Measurements from ENCODE around the gene CDH4.

Gene CDH4

DNA sequence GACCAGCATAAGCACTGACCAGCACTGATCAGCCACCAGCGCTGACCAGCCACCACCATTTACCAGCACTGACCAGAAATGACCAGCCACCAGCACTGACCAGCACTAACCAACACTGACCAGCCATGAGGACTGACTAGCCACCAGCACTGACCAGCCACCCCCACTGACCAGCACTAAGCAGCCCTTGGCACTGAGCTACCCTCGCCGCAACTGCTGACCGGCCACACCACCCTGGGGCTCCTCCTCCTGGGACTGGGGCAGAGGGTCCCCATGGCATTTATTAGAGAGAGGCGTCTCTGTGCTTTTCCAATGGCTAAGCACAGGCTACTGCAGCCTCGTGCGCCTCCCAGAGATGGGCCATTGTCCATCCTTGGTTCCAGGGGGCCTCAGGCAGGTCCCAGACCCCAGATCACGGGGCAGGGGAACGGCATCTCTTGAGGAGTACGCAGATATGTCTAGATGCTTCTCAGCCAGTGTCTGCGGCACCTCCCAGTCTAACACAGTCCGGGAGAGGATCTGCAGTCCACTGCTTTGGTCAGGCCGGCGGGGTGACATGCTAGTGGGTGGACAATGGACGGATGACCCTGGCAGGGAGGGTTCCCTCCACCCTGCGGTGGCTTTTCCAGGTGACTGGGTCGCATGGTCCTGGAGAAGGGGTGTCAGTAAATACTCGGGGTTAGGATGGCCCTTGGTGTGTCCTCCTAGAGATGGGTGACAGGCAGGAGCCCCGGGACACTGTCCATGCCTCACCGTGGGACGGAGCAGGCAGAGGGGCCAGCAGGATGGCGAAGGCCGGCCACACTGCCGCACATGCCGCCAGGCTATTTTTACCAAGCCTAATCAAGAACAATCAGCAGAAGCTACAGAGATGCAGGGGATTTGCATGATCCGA, 645.6 kb downstream of the CDH4 start:
- no peak for TF ChIP-seq CTCF (IDR thresholded peaks at IDR 0.05)
- no peak for TF ChIP-seq ZFX (IDR thresholded peaks at IDR 0.05; ENCODE audit: borderline replicate concordance)
- H3K27ac ChIP-seq, result no peak overlapping the region

DNA sequence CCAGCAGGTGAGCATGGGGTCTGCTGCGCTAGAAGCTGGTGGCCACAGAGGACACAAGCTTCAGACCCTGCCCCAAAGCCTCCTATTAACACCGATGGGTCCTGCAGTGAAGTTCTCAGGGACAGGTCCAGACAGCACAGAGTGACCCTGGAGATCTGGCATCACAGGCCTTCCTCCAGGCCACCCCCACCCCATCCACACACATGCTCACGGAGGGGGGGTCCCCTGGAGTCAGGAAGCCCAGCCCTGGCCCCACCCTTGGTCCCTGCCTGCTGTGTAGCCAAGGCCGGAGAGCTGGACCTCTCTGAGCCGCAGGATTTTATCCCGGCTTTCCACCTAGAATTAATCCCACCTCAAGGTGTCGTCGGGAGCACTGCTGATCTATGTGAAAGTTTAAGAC, 646.3 kb downstream of the CDH4 start:
- no peak overlapping the region for H3K27ac ChIP-seq
- TF ChIP-seq ZFX (IDR thresholded peaks at IDR 0.05; ENCODE audit: borderline replicate concordance), result no peak
- TF ChIP-seq CTCF (IDR thresholded peaks at IDR 0.05), result no peak

- H3K27ac ChIP-seq, result no peak overlapping the region
- TF ChIP-seq CTCF (IDR thresholded peaks at IDR 0.05), result no peak
- TF ChIP-seq ZFX (IDR thresholded peaks at IDR 0.05; ENCODE audit: borderline replicate concordance), result no peak
Measured at GRCh38 chr20:61900011-61900944, 648.2 kb downstream of the CDH4 start.

- H3K27ac ChIP-seq, result no peak overlapping the region
- TF ChIP-seq ZFX (IDR thresholded peaks at IDR 0.05; ENCODE audit: borderline replicate concordance) (no peak), CTCF (IDR thresholded peaks at IDR 0.05) (no peak)
Measured at GRCh38 chr20:61900945-61901293, 648.9 kb downstream of the CDH4 start.

GRCh38 chr20:61901392-61902220, 649.5 kb downstream of the CDH4 start:
- H3K27ac ChIP-seq, result no peak overlapping the region
- TF ChIP-seq CTCF (IDR thresholded peaks at IDR 0.05) (no peak), ZFX (IDR thresholded peaks at IDR 0.05; ENCODE audit: borderline replicate concordance) (no peak)

DNA sequence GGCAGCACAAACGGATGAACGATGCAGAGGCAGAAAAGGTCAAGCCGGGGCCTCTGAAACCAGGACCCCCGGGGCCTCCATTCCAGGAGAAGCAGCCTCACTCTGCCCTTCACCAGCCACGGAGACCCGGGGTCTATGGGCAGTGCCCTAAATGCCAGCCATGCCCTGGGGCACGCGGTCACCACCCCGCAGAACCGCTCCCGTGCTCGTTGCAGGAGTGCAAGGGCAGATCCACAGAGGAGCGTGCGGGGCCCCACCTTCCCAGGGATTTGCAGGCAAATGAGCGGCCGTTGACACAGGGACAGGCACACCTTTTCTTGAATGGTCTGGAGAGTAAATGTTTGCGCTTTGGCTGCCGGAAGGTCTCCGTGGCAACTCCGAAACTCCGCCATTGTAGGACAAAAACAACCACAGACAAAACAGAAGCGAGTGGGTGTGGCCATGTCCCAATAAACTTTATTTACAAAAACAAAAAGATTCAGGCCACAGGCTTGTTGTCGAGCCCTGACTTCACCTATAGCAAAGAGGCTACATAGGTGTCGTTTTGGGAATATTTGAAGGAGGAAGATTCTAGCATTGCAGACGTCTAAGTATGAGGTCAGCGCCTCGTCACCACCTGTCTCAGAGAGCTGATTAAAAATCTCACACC, 650.3 kb downstream of the CDH4 start:
- H3K27ac ChIP-seq, result no peak overlapping the region
- no peak for TF ChIP-seq CTCF (IDR thresholded peaks at IDR 0.05)
- no peak for TF ChIP-seq ZFX (IDR thresholded peaks at IDR 0.05; ENCODE audit: borderline replicate concordance)
